ENCODE data around the gene COL4A1.
"Not testable (repeated sequence)": the region's sequence is repeated elsewhere in the genome, so short reads cannot be mapped to it uniquely, and the experiment has no call there.

Gene COL4A1

GRCh38 chr13:110124201-110124940 is 182.6 kb downstream of the COL4A1 start:
- H3K4me1 ChIP-seq (ENCODE audit: control insufficient read depth, insufficient read depth, low read length), result no peaks in the 10 kb centered on the region

GRCh38 chr13:110123041-110123809 is 183.7 kb downstream of the COL4A1 start:
- Histone ChIP-seq H3K9ac (ENCODE audit: low read length) (no peak overlapping the region), H3K9me3 (ENCODE audit: control insufficient read depth, low read length) (no peaks in the 10 kb centered on the region), H3K4me1 (ENCODE audit: control insufficient read depth, insufficient read depth, low read length) (no peaks in the 10 kb centered on the region), H3K27me3 (ENCODE audit: control insufficient read depth, insufficient read depth, low read length) (peaks cover 6% of the 10 kb centered on the region), H3K36me3 (ENCODE audit: control insufficient read depth, insufficient read depth, low read length) (no peaks in the 10 kb centered on the region), H3K4me3 (ENCODE audit: low read length) (no peak overlapping the region)

More at GRCh38 chr13:110124201-110124940, 182.6 kb downstream of the COL4A1 start:
- Histone ChIP-seq H3K27me3 (ENCODE audit: control insufficient read depth, insufficient read depth, low read length) (peaks cover 6% of the 10 kb centered on the region), H3K9me3 (ENCODE audit: control insufficient read depth, low read length) (no peaks in the 10 kb centered on the region), H3K9ac (ENCODE audit: low read length) (no peak overlapping the region), H3K36me3 (ENCODE audit: control insufficient read depth, insufficient read depth, low read length) (no peaks in the 10 kb centered on the region), H3K4me3 (ENCODE audit: low read length) (no peak overlapping the region)

GRCh38 chr13:110121422-110122083 is 185.4 kb downstream of the COL4A1 start:
- Histone ChIP-seq H3K9ac (ENCODE audit: low read length) (no peak overlapping the region), H3K4me1 (ENCODE audit: control insufficient read depth, insufficient read depth, low read length) (no peaks in the 10 kb centered on the region), H3K9me3 (ENCODE audit: control insufficient read depth, low read length) (no peaks in the 10 kb centered on the region), H3K27me3 (ENCODE audit: control insufficient read depth, insufficient read depth, low read length) (peaks cover 11% of the 10 kb centered on the region), H3K36me3 (ENCODE audit: control insufficient read depth, insufficient read depth, low read length) (no peaks in the 10 kb centered on the region), H3K4me3 (ENCODE audit: low read length) (no peak overlapping the region)

GRCh38 chr13:110119935-110120905 is 186.7 kb downstream of the COL4A1 start:
- H3K36me3 ChIP-seq (ENCODE audit: control insufficient read depth, insufficient read depth, low read length), result no peaks in the 10 kb centered on the region
- no peaks in the 10 kb centered on the region for H3K9me3 ChIP-seq (ENCODE audit: control insufficient read depth, low read length)
- H3K27me3 ChIP-seq (ENCODE audit: control insufficient read depth, insufficient read depth, low read length), result peaks cover 14% of the 10 kb centered on the region
- H3K9ac ChIP-seq (ENCODE audit: low read length), result no peak overlapping the region
- no peaks in the 10 kb centered on the region for H3K4me1 ChIP-seq (ENCODE audit: control insufficient read depth, insufficient read depth, low read length)
- H3K4me3 ChIP-seq (ENCODE audit: low read length), result no peak overlapping the region

GRCh38 chr13:110118106-110118505 is 188.9 kb downstream of the COL4A1 start:
- H3K36me3 ChIP-seq (ENCODE audit: control insufficient read depth, insufficient read depth, low read length), result no peaks in the 10 kb centered on the region

GRCh38 chr13:110116072-110116487 is 190.9 kb downstream of the COL4A1 start:
- Histone ChIP-seq H3K4me3 (ENCODE audit: low read length) (no peak overlapping the region), H3K36me3 (ENCODE audit: control insufficient read depth, insufficient read depth, low read length) (no peaks in the 10 kb centered on the region), H3K27me3 (ENCODE audit: control insufficient read depth, insufficient read depth, low read length) (peaks cover 14% of the 10 kb centered on the region), H3K9me3 (ENCODE audit: control insufficient read depth, low read length) (no peaks in the 10 kb centered on the region), H3K9ac (ENCODE audit: low read length) (no peak overlapping the region), H3K4me1 (ENCODE audit: control insufficient read depth, insufficient read depth, low read length) (no peaks in the 10 kb centered on the region)

More at GRCh38 chr13:110118106-110118505, 188.9 kb downstream of the COL4A1 start:
- no peak overlapping the region for H3K9ac ChIP-seq (ENCODE audit: low read length)
- H3K27me3 ChIP-seq (ENCODE audit: control insufficient read depth, insufficient read depth, low read length), result peaks cover 14% of the 10 kb centered on the region
- no peaks in the 10 kb centered on the region for H3K9me3 ChIP-seq (ENCODE audit: control insufficient read depth, low read length)
- H3K4me1 ChIP-seq (ENCODE audit: control insufficient read depth, insufficient read depth, low read length), result no peaks in the 10 kb centered on the region
- H3K4me3 ChIP-seq (ENCODE audit: low read length), result no peak overlapping the region

- Histone ChIP-seq H3K9me3 (ENCODE audit: control insufficient read depth, low read length) (no peaks in the 10 kb centered on the region), H3K4me1 (ENCODE audit: control insufficient read depth, insufficient read depth, low read length) (no peaks in the 10 kb centered on the region), H3K9ac (ENCODE audit: low read length) (no peak overlapping the region), H3K4me3 (ENCODE audit: low read length) (no peak overlapping the region), H3K27me3 (ENCODE audit: control insufficient read depth, insufficient read depth, low read length) (peaks cover 11% of the 10 kb centered on the region), H3K36me3 (ENCODE audit: control insufficient read depth, insufficient read depth, low read length) (no peaks in the 10 kb centered on the region)
Measured at GRCh38 chr13:110115591-110115990, 191.4 kb downstream of the COL4A1 start.

- Histone ChIP-seq H3K4me1 (ENCODE audit: control insufficient read depth, insufficient read depth, low read length) (no peaks in the 10 kb centered on the region), H3K9me3 (ENCODE audit: control insufficient read depth, low read length) (no peaks in the 10 kb centered on the region), H3K27me3 (ENCODE audit: control insufficient read depth, insufficient read depth, low read length) (peaks cover 8% of the 10 kb centered on the region), H3K4me3 (ENCODE audit: low read length) (no peak overlapping the region), H3K36me3 (ENCODE audit: control insufficient read depth, insufficient read depth, low read length) (no peaks in the 10 kb centered on the region), H3K9ac (ENCODE audit: low read length) (no peak overlapping the region)
Measured at GRCh38 chr13:110114316-110114715, 192.6 kb downstream of the COL4A1 start.

GRCh38 chr13:110113284-110113764 is 193.6 kb downstream of the COL4A1 start:
- no peaks in the 10 kb centered on the region for H3K9me3 ChIP-seq (ENCODE audit: control insufficient read depth, low read length)
- no peak overlapping the region for H3K4me3 ChIP-seq (ENCODE audit: low read length)
- H3K36me3 ChIP-seq (ENCODE audit: control insufficient read depth, insufficient read depth, low read length), result no peaks in the 10 kb centered on the region
- peaks cover 8% of the 10 kb centered on the region for H3K27me3 ChIP-seq (ENCODE audit: control insufficient read depth, insufficient read depth, low read length)
- H3K9ac ChIP-seq (ENCODE audit: low read length), result no peak overlapping the region
- H3K4me1 ChIP-seq (ENCODE audit: control insufficient read depth, insufficient read depth, low read length), result no peaks in the 10 kb centered on the region

GRCh38 chr13:110112379-110112778 is 194.6 kb downstream of the COL4A1 start:
- not testable (repeated sequence) for H3K9ac ChIP-seq (ENCODE audit: low read length)

GRCh38 chr13:110110783-110111182 is 196.2 kb downstream of the COL4A1 start:
- no peaks in the 10 kb centered on the region for H3K4me1 ChIP-seq (ENCODE audit: control insufficient read depth, insufficient read depth, low read length)

More at GRCh38 chr13:110112379-110112778, 194.6 kb downstream of the COL4A1 start:
- H3K27me3 ChIP-seq (ENCODE audit: control insufficient read depth, insufficient read depth, low read length); H3K9me3 ChIP-seq (ENCODE audit: control insufficient read depth, low read length); H3K4me3 ChIP-seq (ENCODE audit: low read length); H3K36me3 ChIP-seq (ENCODE audit: control insufficient read depth, insufficient read depth, low read length); H3K4me1 ChIP-seq (ENCODE audit: control insufficient read depth, insufficient read depth, low read length): not testable (repeated sequence)

More at GRCh38 chr13:110110783-110111182, 196.2 kb downstream of the COL4A1 start:
- Histone ChIP-seq H3K9me3 (ENCODE audit: control insufficient read depth, low read length) (no peaks in the 10 kb centered on the region), H3K27me3 (ENCODE audit: control insufficient read depth, insufficient read depth, low read length) (peaks cover 3% of the 10 kb centered on the region), H3K36me3 (ENCODE audit: control insufficient read depth, insufficient read depth, low read length) (no peaks in the 10 kb centered on the region), H3K9ac (ENCODE audit: low read length) (no peak overlapping the region), H3K4me3 (ENCODE audit: low read length) (no peak overlapping the region)
